HG03520 (cell line): ENCODE results near the gene ZNF20.
"Not testable (repeated sequence)": the region's sequence is repeated elsewhere in the genome, so short reads cannot be mapped to it uniquely, and the experiment has no call there.

Experiments used
- ATAC-seq: cut with Tn5 transposase; IDR thresholded peaks from one replicate; pipeline ENCODE4 v1.9.1; 2021; ENCODE audit warnings: mild to moderate bottlenecking, moderate library complexity; ENCODE audit not compliant: unreplicated experiment

The ZNF20 gene

GRCh38 chr19:12113121-12113520 lies 27.0 kb downstream of the ZNF20 start:
- ATAC-seq = no peak

- no peak for ATAC-seq
Observed at GRCh38 chr19:12112701-12113100, 27.4 kb downstream of the ZNF20 start.

DNA sequence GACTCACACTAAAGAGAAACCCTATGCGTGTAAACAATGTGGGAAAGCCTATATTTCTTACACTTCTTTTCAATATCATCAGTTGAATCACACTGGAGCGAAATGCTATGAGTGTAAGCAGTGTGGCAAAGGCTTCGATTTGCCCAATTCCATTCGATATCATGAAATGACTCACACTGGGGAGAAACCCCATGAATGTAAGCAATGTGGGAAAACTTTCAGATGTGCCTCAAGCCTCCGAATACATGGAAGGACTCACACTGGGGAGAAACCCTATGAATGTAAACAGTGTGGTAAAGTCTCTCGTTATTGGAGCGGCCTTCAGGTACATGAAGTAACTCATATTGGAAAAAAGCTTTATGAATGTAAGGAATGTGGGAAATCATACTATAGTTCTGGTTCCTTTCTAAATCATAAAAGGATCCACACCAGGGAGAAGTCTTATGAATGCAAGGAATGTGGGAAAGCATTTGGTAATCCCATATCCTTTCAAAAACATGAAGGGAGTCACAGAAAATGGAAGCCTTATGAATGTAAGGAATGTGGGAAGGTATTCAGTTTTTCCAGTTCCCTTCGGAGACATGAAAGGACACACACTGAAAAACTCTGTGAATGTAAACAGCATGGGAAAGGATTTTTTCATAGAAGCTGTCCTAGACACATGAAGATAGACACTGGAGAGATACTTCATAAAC lies 28.1 kb downstream of the ZNF20 start:
- no peak for ATAC-seq

- ATAC-seq = no peak
Observed at GRCh38 chr19:12111176-12111575, 29.0 kb downstream of the ZNF20 start.

GRCh38 chr19:12103909-12104308 lies 36.2 kb downstream of the ZNF20 start:
- ATAC-seq = not testable (repeated sequence)

- ATAC-seq = no peak
Observed at GRCh38 chr19:12098040-12098439, 42.1 kb downstream of the ZNF20 start.

GRCh38 chr19:12095111-12095790 lies 44.9 kb downstream of the ZNF20 start:
- ATAC-seq = no peak

- ATAC-seq = no peak
Observed at GRCh38 chr19:12093777-12094176, 46.4 kb downstream of the ZNF20 start.

DNA sequence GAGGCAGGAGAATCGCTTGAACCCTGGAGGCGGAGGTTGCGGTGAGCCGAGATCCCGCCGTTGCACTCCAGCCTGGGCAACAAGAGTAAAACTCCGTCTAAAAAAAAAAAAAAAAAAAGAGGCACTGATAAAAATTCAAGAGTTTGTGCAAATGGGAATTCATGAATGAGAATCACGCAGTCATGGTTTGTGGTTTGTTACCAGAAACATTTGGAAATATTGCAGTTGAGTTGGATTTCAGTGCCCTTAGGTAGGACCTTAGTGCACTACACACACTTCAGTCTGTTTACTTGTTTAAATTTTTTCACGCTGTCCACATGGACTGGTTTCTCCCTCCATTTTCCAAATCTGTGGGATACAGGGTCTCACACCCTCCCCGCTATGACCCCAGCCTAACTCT lies 47.2 kb downstream of the ZNF20 start:
- ATAC-seq = no peak

- no peak for ATAC-seq
Observed at GRCh38 chr19:12092065-12092867, 47.9 kb downstream of the ZNF20 start.

- ATAC-seq = no peak
Observed at GRCh38 chr19:12090807-12091206, 49.3 kb downstream of the ZNF20 start.

GRCh38 chr19:12085074-12085818 lies 54.9 kb downstream of the ZNF20 start:
- ATAC-seq = no peak

DNA sequence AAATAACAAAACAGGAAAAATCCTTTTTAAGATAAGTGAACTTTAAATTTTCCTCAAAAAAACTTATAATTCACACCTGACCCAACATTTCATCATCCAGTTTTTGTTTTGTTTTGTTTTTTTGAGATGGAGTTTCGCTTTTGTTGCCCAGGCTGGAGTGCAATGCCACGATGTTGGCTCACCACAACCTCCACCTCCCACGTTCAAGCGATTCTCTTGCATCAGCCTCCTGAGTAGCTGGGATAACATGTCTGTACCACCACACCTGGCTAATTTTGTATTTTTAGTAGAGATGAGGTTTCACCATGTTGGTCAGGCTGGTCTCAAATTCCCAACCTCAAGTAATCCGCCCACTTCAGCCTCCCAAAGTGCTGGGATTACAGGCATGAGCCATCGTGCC lies 56.8 kb downstream of the ZNF20 start:
- not testable (repeated sequence) for ATAC-seq
